Mesothelial cell of epicardium (in vitro differentiated cells): ENCODE data around the gene ADGRL3. TPM values are rescaled to one million over a fixed set of nuclear protein-coding genes. Genes with fewer than 3 reads are reported as not detected.

ENCODE experiments used
- DNase-seq, 2 experiments: peaks; one replicate each; pipeline ENCODE4 v3.0.0; 2021; ENCODE audit warnings: low spot score in 2 of 2; ENCODE audit not compliant: unreplicated experiment in 2 of 2
- H3K27ac Mint-ChIP-seq: 2 replicates; pipeline ENCODE4 v1.8.0; 2021; ENCODE audit warnings: mixed read lengths
- H3K27me3 Mint-ChIP-seq: 2 replicates; pipeline ENCODE4 v1.8.0; 2021; ENCODE audit warnings: low read depth, mixed read lengths
- H3K36me3 Mint-ChIP-seq: 2 replicates; pipeline ENCODE4 v1.8.0; 2021; ENCODE audit warnings: mixed read lengths
- H3K4me1 Mint-ChIP-seq: 2 replicates; pipeline ENCODE4 v1.8.0; 2021; ENCODE audit warnings: mixed read lengths
- H3K4me3 Mint-ChIP-seq: 2 replicates; pipeline ENCODE4 v1.8.0; 2021; ENCODE audit warnings: mild to moderate bottlenecking, moderate library complexity, mixed read lengths
- H3K9me3 Mint-ChIP-seq: 2 replicates; pipeline ENCODE4 v1.8.0; 2021; ENCODE audit warnings: mixed read lengths
- total RNA-seq: library from RNA; stranded (reverse); gene quantifications from 3 replicates; pipeline ENCODE4 v1.2.1, GENCODE V29; 2021
- TF ChIP-seq, protein P1 (sequence below): fragments of 200-600 bp; sonication (generic); IDR thresholded peaks from one replicate; pipeline ENCODE4 v1.5.0; 2021; ENCODE audit warnings: antibody characterized with exemption; ENCODE audit not compliant: unreplicated experiment

The ADGRL3 gene
- total RNA-seq, 1 donor from 2014 or later: 68.3 TPM

DNA sequence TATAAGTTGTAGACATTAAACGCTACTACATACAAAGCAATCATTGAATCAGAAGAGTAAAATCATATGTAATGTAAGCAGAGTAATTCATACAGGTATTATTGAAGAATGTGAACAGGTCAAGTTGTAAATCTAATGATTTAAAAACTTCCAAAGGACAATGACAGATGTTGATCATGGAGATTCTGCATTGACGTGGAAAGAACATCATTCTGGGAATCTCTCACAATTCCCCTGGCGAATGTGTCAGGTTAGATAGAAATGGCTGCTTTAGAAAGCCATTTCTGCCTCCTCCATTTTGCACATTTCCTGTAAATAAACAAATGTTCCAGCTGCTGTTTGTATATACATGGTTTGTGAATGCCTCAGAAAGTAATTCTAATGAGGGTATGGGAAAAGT is 719.4 kb downstream of the ADGRL3 start:
- peaks cover 27% of the 10 kb centered on the region for H3K4me1 Mint-ChIP-seq
- no peak overlapping the region for H3K4me3 Mint-ChIP-seq
- no peaks in the 10 kb centered on the region for H3K36me3 Mint-ChIP-seq
- no peaks in the 10 kb centered on the region for H3K27me3 Mint-ChIP-seq
- no peaks in the 10 kb centered on the region for H3K9me3 Mint-ChIP-seq
- TF ChIP-seq, protein P1, sequence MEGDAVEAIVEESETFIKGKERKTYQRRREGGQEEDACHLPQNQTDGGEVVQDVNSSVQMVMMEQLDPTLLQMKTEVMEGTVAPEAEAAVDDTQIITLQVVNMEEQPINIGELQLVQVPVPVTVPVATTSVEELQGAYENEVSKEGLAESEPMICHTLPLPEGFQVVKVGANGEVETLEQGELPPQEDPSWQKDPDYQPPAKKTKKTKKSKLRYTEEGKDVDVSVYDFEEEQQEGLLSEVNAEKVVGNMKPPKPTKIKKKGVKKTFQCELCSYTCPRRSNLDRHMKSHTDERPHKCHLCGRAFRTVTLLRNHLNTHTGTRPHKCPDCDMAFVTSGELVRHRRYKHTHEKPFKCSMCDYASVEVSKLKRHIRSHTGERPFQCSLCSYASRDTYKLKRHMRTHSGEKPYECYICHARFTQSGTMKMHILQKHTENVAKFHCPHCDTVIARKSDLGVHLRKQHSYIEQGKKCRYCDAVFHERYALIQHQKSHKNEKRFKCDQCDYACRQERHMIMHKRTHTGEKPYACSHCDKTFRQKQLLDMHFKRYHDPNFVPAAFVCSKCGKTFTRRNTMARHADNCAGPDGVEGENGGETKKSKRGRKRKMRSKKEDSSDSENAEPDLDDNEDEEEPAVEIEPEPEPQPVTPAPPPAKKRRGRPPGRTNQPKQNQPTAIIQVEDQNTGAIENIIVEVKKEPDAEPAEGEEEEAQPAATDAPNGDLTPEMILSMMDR: no peak
- no peak overlapping the region for H3K27ac Mint-ChIP-seq
- no peak for DNase-seq

- Mint-ChIP-seq H3K27ac (no peak overlapping the region), H3K4me3 (no peak overlapping the region)
- TF ChIP-seq, protein P1: no peak
These were observed 721.8 kb downstream of the ADGRL3 start for GRCh38 chr4:61921920-61922319.

GRCh38 chr4:61922766-61923165 is 722.6 kb downstream of the ADGRL3 start:
- TF ChIP-seq, protein P1: no peak
- peaks cover 3% of the 10 kb centered on the region for H3K36me3 Mint-ChIP-seq
- H3K4me1 Mint-ChIP-seq: peaks cover 27% of the 10 kb centered on the region
- no peak overlapping the region for H3K4me3 Mint-ChIP-seq
- H3K27ac Mint-ChIP-seq: no peak overlapping the region
- H3K9me3 Mint-ChIP-seq: no peaks in the 10 kb centered on the region
- H3K27me3 Mint-ChIP-seq: no peaks in the 10 kb centered on the region
- no peak for DNase-seq

More at GRCh38 chr4:61921920-61922319, 721.8 kb downstream of the ADGRL3 start:
- Mint-ChIP-seq H3K9me3 (no peaks in the 10 kb centered on the region), H3K27me3 (no peaks in the 10 kb centered on the region), H3K4me1 (peaks cover 27% of the 10 kb centered on the region), H3K36me3 (peaks cover 3% of the 10 kb centered on the region)
- DNase-seq: no peak

- Mint-ChIP-seq H3K9me3 (no peaks in the 10 kb centered on the region), H3K27me3 (no peaks in the 10 kb centered on the region), H3K27ac (no peak overlapping the region), H3K36me3 (peaks cover 3% of the 10 kb centered on the region), H3K4me3 (no peak overlapping the region), H3K4me1 (peaks cover 24% of the 10 kb centered on the region)
- no peak for DNase-seq
- TF ChIP-seq, protein P1: no peak
These were observed 723.1 kb downstream of the ADGRL3 start for GRCh38 chr4:61923179-61923578.

- TF ChIP-seq, protein P1: no peak
- H3K36me3 Mint-ChIP-seq: peaks cover 3% of the 10 kb centered on the region
- no peaks in the 10 kb centered on the region for H3K9me3 Mint-ChIP-seq
- no peak for DNase-seq
- peaks cover 14% of the 10 kb centered on the region for H3K4me1 Mint-ChIP-seq
- H3K27ac Mint-ChIP-seq: no peak overlapping the region
- H3K27me3 Mint-ChIP-seq: no peaks in the 10 kb centered on the region
- H3K4me3 Mint-ChIP-seq: no peak overlapping the region
These were observed 724.0 kb downstream of the ADGRL3 start for GRCh38 chr4:61924131-61924530.

DNA sequence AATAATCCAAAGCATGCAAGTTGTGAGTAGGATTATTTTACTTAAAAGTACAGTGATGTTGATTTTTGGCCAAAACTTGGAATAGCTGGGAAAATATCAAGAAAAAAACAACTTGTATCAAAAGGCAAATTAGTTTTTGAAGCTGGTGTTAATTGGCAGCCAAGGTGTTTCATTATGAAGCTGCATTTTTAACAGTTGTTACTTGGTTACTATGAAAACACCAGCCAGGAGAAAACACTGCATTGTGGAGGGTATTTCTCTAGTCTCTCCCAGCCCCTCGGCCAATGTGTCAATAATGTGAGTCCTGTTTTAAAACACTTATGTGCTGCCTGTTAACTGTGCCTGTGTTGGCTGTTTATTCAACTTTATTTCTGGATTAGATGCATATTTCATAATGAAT is 733.4 kb downstream of the ADGRL3 start:
- Mint-ChIP-seq H3K27me3 (no peaks in the 10 kb centered on the region), H3K36me3 (peaks cover 9% of the 10 kb centered on the region), H3K4me1 (peaks cover 3% of the 10 kb centered on the region), H3K4me3 (no peak overlapping the region), H3K27ac (no peak overlapping the region), H3K9me3 (no peaks in the 10 kb centered on the region)
- no peak for DNase-seq
- TF ChIP-seq, protein P1: no peak
